ENCODE results near the gene LRMDA. TPM values are rescaled to one million over a fixed set of nuclear protein-coding genes. Genes with fewer than 3 reads are reported as not detected.

Gene LRMDA
- total RNA-seq, 1 donor from 2014 or later, result 22.3 TPM

DNA sequence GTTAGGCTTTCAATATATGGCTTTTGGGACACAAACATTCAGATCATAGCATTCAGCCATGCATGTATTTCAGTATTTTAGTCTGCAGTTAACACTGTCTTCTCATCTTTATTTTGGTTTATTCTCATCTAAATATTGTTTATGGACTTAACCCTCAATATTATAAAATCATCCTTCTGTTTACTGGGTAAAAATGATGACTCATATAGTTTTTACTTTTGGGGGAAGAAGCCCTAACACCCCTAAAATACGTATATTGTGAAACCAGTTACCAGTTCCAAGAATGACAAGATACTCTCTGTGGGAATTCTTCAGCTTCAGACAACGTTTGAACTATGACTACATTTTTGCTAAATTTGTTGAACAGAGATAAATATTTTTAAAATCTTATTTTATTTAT is 505.4 kb downstream of the LRMDA start:
- intact Hi-C loops (cut with DNase I), result no loop called here
- ATAC-seq, result no peak

DNA sequence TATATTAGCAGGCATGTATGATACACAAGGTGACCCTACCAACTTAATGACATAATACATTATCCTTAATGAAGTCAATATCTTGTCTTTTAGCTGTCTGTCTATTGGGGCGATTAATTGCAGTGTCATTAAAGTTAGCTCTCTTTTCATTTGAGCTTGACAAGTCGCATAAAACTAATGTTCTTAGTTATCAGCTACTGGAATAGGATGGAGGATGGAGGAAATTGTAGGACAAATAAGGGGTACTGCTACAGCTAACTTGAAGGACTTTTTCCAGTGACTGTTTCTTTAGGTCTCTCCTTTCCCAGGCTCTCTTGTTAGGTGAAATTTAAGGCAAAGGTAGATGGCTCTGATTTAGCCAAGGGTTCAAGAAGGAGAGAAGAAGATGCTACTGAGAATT is 506.4 kb downstream of the LRMDA start:
- intact Hi-C loops (cut with DNase I), result no loop called here
- no peak for DNase-seq (ENCODE audit: missing footprints)
- ATAC-seq, result no peak

More for the DNA sequence above, 505.4 kb downstream of the LRMDA start:
- no peak for DNase-seq (ENCODE audit: missing footprints)

DNA sequence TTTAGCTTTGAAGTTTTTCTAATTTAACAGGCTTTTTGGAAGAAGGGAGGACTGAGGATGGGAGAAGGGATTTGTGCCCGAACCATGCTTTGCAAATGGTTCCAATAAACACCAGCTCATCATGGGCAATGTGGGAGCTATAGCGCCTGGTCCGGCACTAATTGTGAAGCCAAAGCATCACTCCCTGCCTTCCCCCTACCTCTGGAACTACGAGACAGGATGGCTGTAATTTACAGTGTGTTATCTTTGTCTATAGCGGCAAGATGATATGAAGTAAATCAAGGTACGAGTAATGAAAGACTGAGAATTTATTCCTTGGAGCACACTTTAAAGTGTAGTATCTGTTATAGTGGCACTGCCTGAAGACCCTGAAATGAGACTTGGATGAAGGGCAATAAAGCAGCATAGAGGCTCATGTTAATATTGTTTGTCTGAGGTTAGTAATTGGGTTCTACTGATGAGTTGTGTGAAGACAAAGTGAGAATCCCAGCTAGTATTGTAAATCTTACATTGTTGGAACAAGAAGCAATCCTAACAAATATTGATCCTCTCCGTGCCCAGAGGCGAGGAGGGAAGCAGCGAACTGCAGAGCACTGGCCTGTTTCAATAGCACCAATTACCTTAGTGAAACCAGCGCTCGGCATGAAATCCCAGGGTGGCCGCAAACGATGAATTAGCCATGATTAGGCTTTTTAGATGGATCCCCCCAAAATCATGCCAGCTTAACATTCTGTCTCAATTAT is 507.1 kb downstream of the LRMDA start:
- DNase-seq (ENCODE audit: missing footprints) (no peak), ATAC-seq (no peak)
- intact Hi-C loops (cut with DNase I), result no loop called here

DNA sequence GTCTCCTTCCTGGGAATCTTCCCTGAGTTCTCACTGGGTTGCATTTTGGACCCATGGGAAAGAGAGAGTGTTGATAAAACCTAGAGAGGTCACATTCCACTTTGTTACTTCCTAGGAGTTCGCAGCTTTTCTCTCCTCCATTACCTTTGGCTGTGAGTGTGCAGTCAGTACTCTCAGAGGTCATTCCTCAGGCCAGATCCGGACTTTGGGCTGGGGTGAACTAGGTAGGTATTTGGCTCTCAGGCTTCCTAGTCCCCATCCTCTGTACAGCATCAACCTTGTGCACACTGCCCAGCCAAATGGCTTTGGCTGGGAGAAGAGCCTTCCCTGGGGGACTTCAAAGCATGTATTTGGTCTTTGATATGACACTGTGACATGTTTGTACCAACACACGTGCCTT is 508.1 kb downstream of the LRMDA start:
- DNase-seq (ENCODE audit: missing footprints) (no peak), ATAC-seq (no peak)
- intact Hi-C loops (cut with DNase I), result no loop called here

DNA sequence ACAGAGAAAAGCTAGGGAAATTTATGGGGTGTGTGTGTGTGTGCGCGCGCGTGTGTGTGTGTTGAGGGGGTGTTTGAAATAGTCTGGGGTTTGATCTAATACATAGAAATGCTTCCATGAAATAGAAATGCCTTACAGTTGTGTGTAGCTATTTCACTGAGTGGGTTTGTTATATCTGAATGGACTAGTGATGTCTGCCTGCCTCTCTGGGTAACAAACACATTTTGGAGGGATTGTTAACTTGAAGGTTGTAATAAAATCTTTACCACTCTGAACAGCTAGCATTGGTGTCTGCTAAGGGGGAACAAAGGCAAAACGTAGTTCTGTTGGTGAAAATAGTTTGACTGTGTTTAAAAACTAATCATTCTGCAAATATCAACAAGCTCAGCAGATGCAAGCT is 509.3 kb downstream of the LRMDA start:
- intact Hi-C loops (cut with DNase I), result no loop called here
- ATAC-seq, result no peak
- DNase-seq (ENCODE audit: missing footprints), result no peak

DNA sequence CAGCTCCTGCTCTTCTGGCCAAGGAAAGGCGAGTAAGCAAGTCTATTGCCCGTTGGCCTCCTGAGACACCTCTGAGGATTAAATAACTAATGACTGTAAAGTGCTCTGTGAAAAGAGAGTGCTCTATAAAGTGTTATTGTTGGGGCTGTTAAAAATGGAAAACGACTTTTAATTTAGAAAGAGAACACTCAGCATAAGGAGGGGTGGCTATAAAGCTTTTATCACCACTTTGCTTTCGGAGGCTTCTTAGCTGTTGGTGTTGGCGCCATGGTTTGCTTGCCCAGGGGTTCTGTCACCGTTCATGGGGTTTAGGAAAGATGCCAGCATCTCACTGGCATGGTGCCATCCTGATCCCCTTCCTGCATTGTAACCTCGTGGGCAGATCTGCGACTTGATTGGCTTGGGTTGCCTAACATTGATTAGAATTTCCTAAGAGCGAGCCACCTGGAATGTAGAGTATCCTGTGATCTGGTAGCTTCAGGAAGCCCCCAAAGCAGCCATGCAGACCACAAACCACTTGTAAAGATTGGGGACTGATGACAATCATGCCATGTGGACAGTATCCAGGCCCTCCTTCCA is 509.9 kb downstream of the LRMDA start:
- intact Hi-C loops (cut with DNase I), result no loop called here
- DNase-seq (ENCODE audit: missing footprints) (no peak), ATAC-seq (no peak)

DNA sequence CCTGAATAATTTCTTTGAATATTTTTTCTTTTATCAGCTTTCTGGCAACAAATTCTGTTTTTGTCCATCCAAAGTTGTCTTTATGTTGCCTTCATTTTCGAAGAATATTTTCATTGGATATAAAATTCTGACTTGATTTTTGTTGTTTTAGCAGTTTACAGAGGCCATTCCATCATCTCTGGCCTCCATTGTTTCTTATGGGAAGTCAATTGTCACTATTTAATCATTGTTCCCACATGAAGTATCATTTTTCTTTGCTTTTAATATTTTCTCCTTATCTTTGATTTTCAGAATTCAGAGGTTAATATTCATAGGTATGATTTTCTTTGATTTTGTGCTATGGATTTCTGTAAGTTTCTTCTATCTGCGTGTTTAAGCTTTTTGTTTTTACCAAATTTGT is 512.6 kb downstream of the LRMDA start:
- intact Hi-C loops (cut with DNase I), result no loop called here
- no peak for DNase-seq (ENCODE audit: missing footprints)
- no peak for ATAC-seq

DNA sequence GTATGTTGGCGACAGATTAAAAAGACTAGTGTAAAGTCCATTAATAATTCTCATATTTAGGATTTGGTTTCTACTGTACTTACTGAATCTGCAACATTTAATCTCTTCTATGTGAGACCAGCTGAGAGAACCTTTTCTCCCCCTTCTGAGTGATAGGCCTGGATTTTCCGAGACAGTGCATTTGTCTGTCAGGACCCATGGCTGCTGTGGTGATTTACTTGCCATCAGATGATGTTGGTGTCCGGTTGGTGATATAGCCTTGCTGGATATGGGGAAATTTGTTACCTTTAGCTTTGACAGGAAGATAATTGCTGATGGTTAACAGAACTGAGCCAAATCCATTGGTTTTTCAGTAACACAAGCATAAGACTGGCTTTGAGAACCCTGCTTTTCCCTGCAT is 517.2 kb downstream of the LRMDA start:
- intact Hi-C loops (cut with DNase I), result no loop called here
- DNase-seq (ENCODE audit: missing footprints), result no peak
- no peak for ATAC-seq

DNA sequence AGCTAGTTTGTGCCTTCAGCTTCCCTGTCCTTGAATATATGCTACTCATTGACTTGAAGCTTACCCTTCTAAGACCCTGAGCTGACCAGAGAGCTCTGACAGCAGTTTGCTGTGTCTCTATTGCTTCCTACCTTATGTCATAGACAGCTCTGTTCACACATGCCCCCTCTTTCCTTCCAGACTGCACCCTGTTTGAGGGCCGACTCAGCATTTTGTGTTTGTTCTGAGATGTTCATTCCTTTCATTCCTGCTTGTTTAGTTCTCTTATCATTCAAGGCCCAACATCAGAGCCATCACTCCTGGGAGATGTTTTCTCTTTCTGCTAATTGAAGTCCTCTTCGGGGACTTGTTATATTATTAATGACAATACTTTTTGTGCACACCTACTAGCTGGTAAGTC is 518.9 kb downstream of the LRMDA start:
- DNase-seq (ENCODE audit: missing footprints), result no peak
- no peak for ATAC-seq
- intact Hi-C loops (cut with DNase I), result no loop called here

DNA sequence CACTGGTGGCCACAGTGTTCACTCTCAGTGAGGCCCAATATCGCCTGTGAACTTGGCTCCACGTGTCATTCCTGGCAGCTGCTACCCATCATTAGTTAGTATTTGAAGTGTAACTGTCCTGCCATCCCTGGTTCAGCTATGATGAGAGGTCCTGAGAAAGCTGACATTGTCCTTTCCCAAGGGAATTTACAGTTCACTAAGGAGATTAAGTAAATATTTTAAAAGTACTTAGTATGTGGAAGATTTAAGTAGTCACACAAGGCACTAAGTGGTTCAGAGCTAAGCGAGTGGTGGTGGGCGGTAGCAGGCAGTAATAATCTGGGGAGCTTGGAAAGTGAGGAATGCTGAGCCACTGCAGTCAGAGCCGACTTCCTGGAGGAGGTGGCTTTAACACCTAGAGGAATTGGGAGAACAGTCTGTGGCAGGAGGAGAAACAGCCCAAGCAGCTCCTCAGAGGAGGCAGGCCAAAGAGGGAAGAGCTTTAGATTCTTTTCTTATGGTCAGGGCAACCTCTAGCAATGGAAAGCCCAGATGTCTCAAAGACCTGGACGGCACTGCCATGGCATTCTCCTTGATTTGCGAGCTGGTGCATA is 519.7 kb downstream of the LRMDA start:
- intact Hi-C loops (cut with DNase I), result no loop called here
- no peak for ATAC-seq
- DNase-seq (ENCODE audit: missing footprints), result no peak

DNA sequence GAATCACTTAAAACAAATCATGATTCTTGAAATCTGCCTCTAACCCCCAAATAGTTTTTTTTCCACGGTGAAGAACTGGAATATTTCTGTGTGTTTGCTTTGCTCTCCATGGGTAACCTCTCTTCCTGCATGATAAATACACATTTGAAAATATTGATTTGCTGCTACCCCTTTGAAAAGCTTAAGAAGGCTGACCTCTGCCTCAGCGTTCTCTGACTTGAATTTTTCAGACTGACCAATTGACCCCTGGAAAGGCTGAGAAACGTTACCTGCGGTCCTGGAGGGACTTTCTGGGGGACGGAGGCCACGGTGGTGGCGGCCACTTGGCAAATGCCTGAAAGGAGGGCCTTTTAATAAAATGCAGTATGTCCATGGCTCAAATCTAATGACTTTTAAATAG is 520.2 kb downstream of the LRMDA start:
- ATAC-seq (no peak), DNase-seq (ENCODE audit: missing footprints) (no peak)
- intact Hi-C loops (cut with DNase I), result no loop called here

DNA sequence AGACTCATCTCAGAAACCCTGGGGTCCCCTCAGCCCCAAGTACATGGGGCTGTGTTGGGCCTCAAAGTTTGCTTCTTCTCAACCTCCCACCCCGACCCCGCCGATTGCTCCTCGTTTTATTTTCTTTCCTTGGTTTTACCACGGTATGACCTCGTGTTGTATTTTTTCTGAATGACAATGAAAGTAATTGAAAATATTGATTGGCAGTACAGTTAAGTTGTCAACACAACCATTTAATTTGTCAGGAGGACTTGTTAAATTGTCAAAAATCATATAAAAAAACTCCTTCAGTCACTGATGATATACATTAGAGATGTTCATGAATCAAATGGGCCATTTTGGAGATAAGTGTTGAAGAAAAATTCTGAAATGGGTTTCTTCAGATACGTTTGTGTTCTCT is 520.7 kb downstream of the LRMDA start:
- intact Hi-C loops (cut with DNase I), result no loop called here
- DNase-seq (ENCODE audit: missing footprints) (no peak), ATAC-seq (no peak)

DNA sequence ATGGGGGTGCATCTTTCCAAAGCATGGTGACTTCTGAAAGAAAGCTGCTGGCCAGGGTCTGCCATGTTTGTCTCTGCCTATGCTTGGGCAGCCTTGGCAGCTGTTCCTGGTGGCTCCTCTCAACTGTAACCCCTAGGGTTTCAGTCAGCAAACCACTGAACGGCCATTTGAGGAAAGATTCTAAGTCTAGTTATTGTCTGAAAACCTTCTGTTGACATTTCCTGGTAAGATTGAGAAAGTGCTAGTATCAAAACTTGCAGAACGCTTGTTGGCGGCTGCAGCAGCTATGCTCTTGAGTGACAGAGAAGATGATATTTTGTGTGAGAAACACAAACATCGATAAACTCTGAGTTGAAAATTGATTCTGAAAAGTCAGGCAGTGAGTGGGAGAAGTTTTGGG is 523.1 kb downstream of the LRMDA start:
- DNase-seq (ENCODE audit: missing footprints) (no peak), ATAC-seq (no peak)
- intact Hi-C loops (cut with DNase I), result no loop called here

DNA sequence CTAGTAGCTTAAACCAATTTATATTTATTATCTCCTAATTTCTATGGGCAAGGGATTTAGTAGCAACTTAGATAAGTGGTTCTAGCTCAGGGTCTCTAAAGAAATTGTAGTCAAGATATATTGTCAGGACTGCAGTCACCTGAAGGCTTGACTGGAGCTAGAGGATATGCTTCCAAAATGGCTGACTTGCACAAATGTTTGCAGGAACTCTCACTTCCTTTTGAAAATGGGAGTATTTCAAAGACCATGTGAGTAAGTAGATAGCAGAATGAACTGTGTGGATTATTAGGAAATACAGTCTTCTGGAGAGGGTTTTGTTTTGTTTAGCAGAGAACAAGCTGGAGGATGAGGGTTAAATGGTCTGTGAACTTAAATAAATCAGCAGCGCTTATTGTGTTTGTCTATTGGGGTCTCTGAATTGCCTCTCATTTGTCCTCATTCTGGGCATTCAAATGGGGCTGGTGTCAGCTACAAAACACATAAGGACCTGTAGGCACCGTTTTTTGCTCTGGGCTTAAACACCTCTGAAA is 524.6 kb downstream of the LRMDA start:
- ATAC-seq (no peak), DNase-seq (ENCODE audit: missing footprints) (no peak)
- intact Hi-C loops (cut with DNase I), result no loop called here

DNA sequence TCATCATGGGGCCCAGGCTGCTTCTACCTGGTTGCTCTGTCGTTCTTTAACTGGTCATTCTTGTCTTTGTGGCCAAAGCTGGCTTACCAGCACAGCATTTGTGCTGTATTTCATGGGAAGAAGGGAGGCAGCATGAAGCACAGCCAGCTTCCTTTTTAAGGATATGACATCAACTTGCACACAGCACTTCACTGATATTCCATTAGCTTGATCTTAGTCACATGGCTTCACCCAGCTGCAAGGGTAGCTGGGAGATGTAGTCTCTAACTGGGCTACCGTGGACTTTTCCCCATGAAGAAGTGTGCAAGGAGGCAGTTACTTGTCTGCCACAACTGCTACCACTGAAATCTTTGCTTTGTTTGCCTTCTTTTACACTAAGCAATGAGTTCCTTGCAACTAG is 525.2 kb downstream of the LRMDA start:
- DNase-seq (ENCODE audit: missing footprints), result no peak
- no peak for ATAC-seq
- intact Hi-C loops (cut with DNase I), result no loop called here

DNA sequence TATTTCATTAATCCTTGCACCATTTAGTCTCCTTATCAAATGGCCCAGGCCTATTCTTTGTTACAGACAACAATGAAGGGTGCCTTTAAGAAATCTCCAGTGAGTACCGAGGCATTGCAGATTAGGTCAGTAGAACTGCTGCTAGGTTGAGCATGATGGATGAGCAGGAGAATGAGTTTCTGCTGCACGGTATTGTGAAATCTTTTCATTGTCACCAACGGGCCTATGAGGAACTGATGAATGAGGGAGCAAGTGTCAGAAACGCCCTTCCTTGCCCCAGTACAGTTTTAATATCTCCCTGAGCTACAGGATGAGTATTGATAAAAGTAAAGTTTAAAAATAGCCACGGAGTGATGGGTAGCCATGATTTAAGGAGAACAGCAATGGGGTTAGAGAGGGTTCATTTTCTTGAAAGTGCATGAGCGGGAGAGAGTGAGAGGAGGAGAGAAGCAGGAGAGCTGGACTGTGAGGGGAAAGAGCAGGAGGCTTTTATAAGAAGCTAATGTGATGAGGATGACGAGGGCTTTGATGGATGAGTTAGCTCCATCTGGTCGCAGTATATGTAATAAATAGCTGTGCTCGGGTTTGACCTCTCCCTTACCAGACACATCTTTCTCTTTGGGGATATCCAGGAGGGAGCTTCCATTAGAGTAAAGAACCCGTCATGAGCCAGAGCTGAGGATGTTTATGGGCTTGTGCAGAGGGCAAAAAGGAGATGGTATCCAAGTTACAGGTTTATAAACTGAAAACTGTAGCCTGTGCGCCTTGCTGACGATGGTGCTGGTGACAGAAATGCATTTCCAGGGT is 526.1 kb downstream of the LRMDA start:
- DNase-seq (ENCODE audit: missing footprints) (no peak), ATAC-seq (no peak)
- intact Hi-C loops (cut with DNase I), result no loop called here

DNA sequence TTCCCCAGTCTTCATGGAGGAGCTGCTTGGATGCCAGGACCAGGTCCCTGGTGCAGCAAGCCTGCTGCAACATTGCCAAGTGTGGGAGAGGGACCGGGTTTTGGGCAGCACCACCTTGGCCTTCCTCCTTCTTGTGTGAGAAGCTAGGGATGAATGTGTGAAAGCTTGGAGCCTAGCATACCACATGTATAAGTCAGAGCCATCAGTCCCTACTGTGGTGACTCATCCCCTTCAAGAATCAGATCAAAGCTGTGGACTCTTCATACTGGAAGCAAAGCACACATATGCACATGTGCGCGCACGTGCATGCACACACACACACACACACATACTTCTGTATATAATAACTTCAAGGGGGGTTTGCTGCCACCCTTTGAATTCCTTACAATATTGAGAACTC is 527.8 kb downstream of the LRMDA start:
- ATAC-seq (no peak), DNase-seq (ENCODE audit: missing footprints) (no peak)
- intact Hi-C loops (cut with DNase I), result no loop called here

DNA sequence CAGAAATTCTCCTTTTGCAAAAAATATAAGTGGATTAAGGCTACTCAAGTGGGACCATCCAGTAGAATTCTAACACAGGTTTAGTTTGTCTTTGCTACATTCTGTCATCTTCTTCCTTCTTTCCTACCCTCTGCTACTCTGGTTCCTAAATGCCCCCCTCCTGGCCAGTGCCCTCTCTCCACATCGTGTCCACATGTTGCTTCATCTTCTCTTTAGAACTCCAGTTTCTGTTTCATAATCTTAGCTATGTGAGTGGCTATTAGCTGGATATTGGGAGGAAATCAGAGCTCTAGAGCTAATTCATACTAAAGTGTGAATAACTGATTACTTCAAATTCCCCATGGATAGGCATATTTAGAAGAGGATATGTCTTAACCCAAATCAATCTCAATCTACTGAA is 528.5 kb downstream of the LRMDA start:
- DNase-seq (ENCODE audit: missing footprints), result no peak
- no peak for ATAC-seq
- intact Hi-C loops (cut with DNase I), result no loop called here

DNA sequence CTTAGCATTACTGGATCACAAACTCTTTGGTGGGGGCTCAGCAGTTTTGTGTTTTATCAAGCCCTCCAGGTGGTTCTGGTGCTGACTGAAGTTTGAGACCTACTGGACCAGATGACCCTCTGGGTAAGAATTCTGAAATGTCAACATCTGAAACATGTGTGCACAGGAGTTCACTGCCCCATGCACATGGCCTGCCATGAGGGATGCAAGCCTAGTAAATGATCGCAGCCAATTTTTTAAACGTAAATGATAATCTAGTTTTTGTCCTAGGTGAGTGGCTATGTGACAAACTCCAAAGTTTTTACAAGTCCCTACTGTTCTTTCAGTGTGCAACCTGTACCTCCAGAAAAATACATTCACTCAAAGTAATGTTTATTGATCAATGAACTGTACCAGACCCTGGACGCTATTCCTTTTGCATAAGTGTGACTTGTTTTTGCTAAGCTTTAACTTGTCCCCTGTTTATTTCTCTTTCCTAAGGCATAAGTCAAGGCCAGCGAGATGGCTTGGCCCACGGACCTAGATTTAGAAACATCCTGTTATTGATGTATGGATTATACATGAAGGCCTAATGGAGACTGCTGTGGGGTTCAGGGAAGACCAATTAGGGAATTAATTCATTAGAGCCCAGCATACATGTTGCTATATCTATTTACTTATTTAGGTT is 531.1 kb downstream of the LRMDA start:
- ATAC-seq, result no peak
- DNase-seq (ENCODE audit: missing footprints), result no peak
- intact Hi-C loops (cut with DNase I), result no loop called here
